HFF-Myc (cell line): ENCODE data around the gene PEX19.

Source experiments
- DNase-seq: peaks from one replicate; pipeline ENCODE4 v3.0.0-alpha.2; 2011; ENCODE audit warnings: low read depth; ENCODE audit errors: extremely low read depth
- H3K4me3 ChIP-seq: replicated peaks from 2 replicates; pipeline ENCODE4 v1.5.1; 2011; ENCODE audit warnings: low read depth, mild to moderate bottlenecking, control low read depth, low read length
- CTCF ChIP-seq: IDR thresholded peaks from 2 replicates; pipeline ENCODE4 v1.5.1; 2012; ENCODE audit warnings: mild to moderate bottlenecking, low read depth, low read length, control low read depth; ENCODE audit errors: missing control alignments

PEX19 gene

GRCh38 chr1:160228431-160228830, 56.5 kb downstream of the PEX19 start:
- no peak overlapping the region for H3K4me3 ChIP-seq
- no peak for DNase-seq
- TF ChIP-seq CTCF = no peak

- no peak overlapping the region for H3K4me3 ChIP-seq
- DNase-seq = no peak
- no peak for TF ChIP-seq CTCF
These were observed 57.4 kb downstream of the PEX19 start for GRCh38 chr1:160227561-160227960.

GRCh38 chr1:160227034-160227433, 57.9 kb downstream of the PEX19 start:
- no peak for TF ChIP-seq CTCF
- H3K4me3 ChIP-seq = no peak overlapping the region
- DNase-seq = no peak
